Panc1 (cell line): Measurements from ENCODE around the gene LLPH. TPM values are rescaled to one million over a fixed set of nuclear protein-coding genes. Genes with fewer than 3 reads are reported as not detected.

Experiments used
- ATAC-seq: fragments of 200-7000 bp; cut with Tn5 transposase; 2 replicates; pipeline ENCODE4 v1.9.1; 2020; ENCODE audit warnings: mild to moderate bottlenecking, moderate library complexity
- BruUV-seq: library from RNA; stranded (reverse); fragments of 400-500 nt; replicated peaks from 2 replicates; lab custom pipeline; 2021; lab: Mats Ljungman, UMichigan
- CTCF ChIA-PET: fragments of 300-600 bp; sonication (Branson Sonifier 250); formaldehyde crosslinking; loops from one replicate; lab custom pipeline; 2022; ENCODE audit warnings: antibody characterized with exemption; lab: Charles Lee
- POLR2A ChIA-PET: fragments of 300-600 bp; sonication (Branson Sonifier 250); formaldehyde crosslinking; loops from one replicate; lab custom pipeline; 2022; ENCODE audit warnings: antibody characterized with exemption; lab: Charles Lee
- DNase-seq: peaks from one replicate; pipeline ENCODE4 v3.0.0-alpha.2; 2010; ENCODE audit warnings: low read depth, low spot score
- H3K27ac ChIP-seq: 2 replicates; pipeline ENCODE4 v1.5.1; 2011; ENCODE audit warnings: mild to moderate bottlenecking, low read length, inconsistent platforms
- H3K27me3 ChIP-seq: fragments of 200-500 bp; sonication (Bioruptor generic); 2 replicates; pipeline ENCODE4 v1.6.0; 2014; ENCODE audit warnings: low read length, inconsistent platforms; ENCODE audit not compliant: control insufficient read depth, insufficient read depth
- H3K36me3 ChIP-seq: fragments of 200-500 bp; sonication (Bioruptor generic); 2 replicates; pipeline ENCODE4 v1.5.1; 2014; ENCODE audit warnings: inconsistent platforms, mild to moderate bottlenecking, low read length, moderate library complexity; ENCODE audit not compliant: control insufficient read depth, insufficient read depth
- H3K4me1 ChIP-seq: 2 replicates; pipeline ENCODE4 v1.5.1; 2011; ENCODE audit warnings: inconsistent platforms, mild to moderate bottlenecking, low read length, moderate library complexity; ENCODE audit not compliant: control insufficient read depth, insufficient read depth
- H3K4me3 ChIP-seq, 2 experiments: 2 replicates each; pipeline ENCODE4 v1.5.1; 2011 to 2012; ENCODE audit warnings: low read depth in 2 of 2, low read length in 2 of 2, mild to moderate bottlenecking in 2 of 2, inconsistent platforms in 1 of 2, moderate library complexity in 1 of 2
- H3K9me3 ChIP-seq: fragments of 200-500 bp; sonication (Bioruptor generic); 2 replicates; pipeline ENCODE4 v1.5.1; 2014; ENCODE audit warnings: low read depth, mild to moderate bottlenecking, inconsistent platforms, low read length, moderate library complexity; ENCODE audit not compliant: control insufficient read depth, insufficient read depth
- POLR2AphosphoS5 ChIP-seq: IDR thresholded peaks from 2 replicates; pipeline ENCODE4 v1.6.1; 2012; ENCODE audit warnings: mild to moderate bottlenecking, low read depth, low read length, moderate library complexity
- SIN3A ChIP-seq: IDR thresholded peaks from 2 replicates; pipeline ENCODE4 v1.6.1; 2012; ENCODE audit warnings: low read depth, mild to moderate bottlenecking, low read length, moderate library complexity, borderline replicate concordance; ENCODE audit not compliant: insufficient read depth
- TCF7L2 ChIP-seq: IDR thresholded peaks from 2 replicates; pipeline ENCODE4 v1.6.1; 2011; ENCODE audit warnings: mild to moderate bottlenecking, low read depth, low read length, inconsistent platforms
- in situ Hi-C: cut with HindIII; loops from 2 replicates; pipeline ENCODE4 v1.10.0; 2016; ENCODE audit warnings: low sequenced_read_pairs, low pct_unique_long_range_greater_than_20kb
- intact Hi-C: fragments of 100-400 bp; cut with micrococcal nuclease; formaldehyde crosslinking; loops from one replicate; pipeline ENCODE4 v1.10.0; 2022; ENCODE audit not compliant: unreplicated experiment
- total RNA-seq: library from RNA; stranded (reverse); gene quantifications from one replicate; pipeline ENCODE4 v1.2.1, GENCODE V29; 2021; ENCODE audit not compliant: unreplicated experiment
- TF ChIP-seq, protein P1 (sequence below), 2 experiments: IDR thresholded peaks; 2 replicates each; pipeline ENCODE4 v1.6.1; 2011 to 2012; ENCODE audit warnings: low read depth in 2 of 2, control low read depth in 1 of 2, low read length in 1 of 2, mild to moderate bottlenecking in 1 of 2, moderate library complexity in 1 of 2; ENCODE audit not compliant: insufficient read depth in 1 of 2
- TF ChIP-seq, protein P2 (sequence below): fragments of 450-650 bp; IDR thresholded peaks from 2 replicates; pipeline ENCODE4 v1.5.1; 2017; ENCODE audit warnings: mild to moderate bottlenecking

The LLPH gene
- total RNA-seq, 1 experiment from 2014 or later = 40.5 TPM

DNA sequence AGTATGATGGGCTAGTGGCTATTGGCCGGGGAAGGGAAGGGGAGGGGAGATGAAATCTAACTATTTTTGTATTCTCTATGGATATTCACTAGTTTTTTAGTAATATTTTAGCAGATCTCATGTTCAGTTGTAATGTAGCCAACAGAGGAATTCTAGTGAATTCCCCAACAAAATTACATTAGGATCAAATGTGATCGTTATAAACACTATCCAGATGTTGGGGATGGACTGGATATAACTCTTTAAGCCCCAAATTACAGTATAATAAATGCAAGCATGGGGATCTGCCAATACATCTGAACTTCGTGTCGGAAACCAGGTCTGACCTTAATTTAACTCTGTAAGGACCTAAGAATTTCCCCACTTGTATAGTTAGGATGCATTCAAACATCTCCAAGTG is 21.5 kb downstream of the LLPH start:
- intact Hi-C loops = loop anchor here (5.0 kb wide), 1 partner anchor 802 kb away; no protein-coding TSS in a partner anchor
- no peak for DNase-seq
- H3K4me3 ChIP-seq = no peak overlapping the region
- no peaks in the 10 kb centered on the region for H3K4me1 ChIP-seq
- H3K27ac ChIP-seq = no peak overlapping the region
- ChIA-PET POLR2A (no interaction called here), CTCF (no interaction called here)
- no peaks in the 10 kb centered on the region for H3K27me3 ChIP-seq
- no TSS peak for BruUV-seq
- TF ChIP-seq SIN3A (no peak), TCF7L2 (no peak), POLR2AphosphoS5 (no peak)
- TF ChIP-seq, protein P1, sequence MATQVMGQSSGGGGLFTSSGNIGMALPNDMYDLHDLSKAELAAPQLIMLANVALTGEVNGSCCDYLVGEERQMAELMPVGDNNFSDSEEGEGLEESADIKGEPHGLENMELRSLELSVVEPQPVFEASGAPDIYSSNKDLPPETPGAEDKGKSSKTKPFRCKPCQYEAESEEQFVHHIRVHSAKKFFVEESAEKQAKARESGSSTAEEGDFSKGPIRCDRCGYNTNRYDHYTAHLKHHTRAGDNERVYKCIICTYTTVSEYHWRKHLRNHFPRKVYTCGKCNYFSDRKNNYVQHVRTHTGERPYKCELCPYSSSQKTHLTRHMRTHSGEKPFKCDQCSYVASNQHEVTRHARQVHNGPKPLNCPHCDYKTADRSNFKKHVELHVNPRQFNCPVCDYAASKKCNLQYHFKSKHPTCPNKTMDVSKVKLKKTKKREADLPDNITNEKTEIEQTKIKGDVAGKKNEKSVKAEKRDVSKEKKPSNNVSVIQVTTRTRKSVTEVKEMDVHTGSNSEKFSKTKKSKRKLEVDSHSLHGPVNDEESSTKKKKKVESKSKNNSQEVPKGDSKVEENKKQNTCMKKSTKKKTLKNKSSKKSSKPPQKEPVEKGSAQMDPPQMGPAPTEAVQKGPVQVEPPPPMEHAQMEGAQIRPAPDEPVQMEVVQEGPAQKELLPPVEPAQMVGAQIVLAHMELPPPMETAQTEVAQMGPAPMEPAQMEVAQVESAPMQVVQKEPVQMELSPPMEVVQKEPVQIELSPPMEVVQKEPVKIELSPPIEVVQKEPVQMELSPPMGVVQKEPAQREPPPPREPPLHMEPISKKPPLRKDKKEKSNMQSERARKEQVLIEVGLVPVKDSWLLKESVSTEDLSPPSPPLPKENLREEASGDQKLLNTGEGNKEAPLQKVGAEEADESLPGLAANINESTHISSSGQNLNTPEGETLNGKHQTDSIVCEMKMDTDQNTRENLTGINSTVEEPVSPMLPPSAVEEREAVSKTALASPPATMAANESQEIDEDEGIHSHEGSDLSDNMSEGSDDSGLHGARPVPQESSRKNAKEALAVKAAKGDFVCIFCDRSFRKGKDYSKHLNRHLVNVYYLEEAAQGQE (IDR thresholded peaks at IDR 0.05; ENCODE audit: insufficient read depth in 1 of 2, low read depth in 2 of 2, low read length in 1 of 2) = no peak
- TF ChIP-seq, protein P2, sequence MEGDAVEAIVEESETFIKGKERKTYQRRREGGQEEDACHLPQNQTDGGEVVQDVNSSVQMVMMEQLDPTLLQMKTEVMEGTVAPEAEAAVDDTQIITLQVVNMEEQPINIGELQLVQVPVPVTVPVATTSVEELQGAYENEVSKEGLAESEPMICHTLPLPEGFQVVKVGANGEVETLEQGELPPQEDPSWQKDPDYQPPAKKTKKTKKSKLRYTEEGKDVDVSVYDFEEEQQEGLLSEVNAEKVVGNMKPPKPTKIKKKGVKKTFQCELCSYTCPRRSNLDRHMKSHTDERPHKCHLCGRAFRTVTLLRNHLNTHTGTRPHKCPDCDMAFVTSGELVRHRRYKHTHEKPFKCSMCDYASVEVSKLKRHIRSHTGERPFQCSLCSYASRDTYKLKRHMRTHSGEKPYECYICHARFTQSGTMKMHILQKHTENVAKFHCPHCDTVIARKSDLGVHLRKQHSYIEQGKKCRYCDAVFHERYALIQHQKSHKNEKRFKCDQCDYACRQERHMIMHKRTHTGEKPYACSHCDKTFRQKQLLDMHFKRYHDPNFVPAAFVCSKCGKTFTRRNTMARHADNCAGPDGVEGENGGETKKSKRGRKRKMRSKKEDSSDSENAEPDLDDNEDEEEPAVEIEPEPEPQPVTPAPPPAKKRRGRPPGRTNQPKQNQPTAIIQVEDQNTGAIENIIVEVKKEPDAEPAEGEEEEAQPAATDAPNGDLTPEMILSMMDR = no peak
- in situ Hi-C loops = no loop called here
- H3K36me3 ChIP-seq = no peaks in the 10 kb centered on the region
- H3K9me3 ChIP-seq = no peaks in the 10 kb centered on the region
- ATAC-seq = no peak

DNA sequence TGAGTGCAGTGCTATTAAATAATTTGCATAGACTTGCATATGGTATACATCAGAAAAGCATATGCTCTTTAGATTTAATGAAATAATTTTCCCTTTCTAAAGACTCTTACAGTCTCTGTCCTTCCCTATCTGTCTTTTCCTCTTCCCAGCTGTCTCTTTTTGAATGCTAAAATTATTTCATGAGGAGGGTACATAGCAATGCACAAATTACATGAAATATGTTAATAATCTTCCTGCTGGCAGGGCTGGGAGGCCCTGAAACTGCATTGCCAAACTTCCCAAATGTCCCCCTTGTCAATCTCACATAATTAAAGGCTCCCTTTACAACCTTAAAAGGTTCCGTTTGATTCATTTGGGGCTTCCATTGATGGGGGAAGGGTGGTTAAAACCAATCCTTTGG is 22.2 kb downstream of the LLPH start:
- ATAC-seq (no peak), DNase-seq (no peak)
- no TSS peak for BruUV-seq
- POLR2A ChIA-PET = no interaction called here
- TF ChIP-seq SIN3A (no peak), POLR2AphosphoS5 (no peak), TCF7L2 (no peak)
- Histone ChIP-seq H3K27ac (no peak overlapping the region), H3K4me3 (no peak overlapping the region), H3K36me3 (no peaks in the 10 kb centered on the region), H3K27me3 (no peaks in the 10 kb centered on the region), H3K9me3 (no peaks in the 10 kb centered on the region), H3K4me1 (no peaks in the 10 kb centered on the region)
- intact Hi-C loops = loop anchor here (5.0 kb wide), 1 partner anchor 801 kb away; no protein-coding TSS in a partner anchor
- in situ Hi-C loops = no loop called here
- CTCF ChIA-PET = no interaction called here

DNA sequence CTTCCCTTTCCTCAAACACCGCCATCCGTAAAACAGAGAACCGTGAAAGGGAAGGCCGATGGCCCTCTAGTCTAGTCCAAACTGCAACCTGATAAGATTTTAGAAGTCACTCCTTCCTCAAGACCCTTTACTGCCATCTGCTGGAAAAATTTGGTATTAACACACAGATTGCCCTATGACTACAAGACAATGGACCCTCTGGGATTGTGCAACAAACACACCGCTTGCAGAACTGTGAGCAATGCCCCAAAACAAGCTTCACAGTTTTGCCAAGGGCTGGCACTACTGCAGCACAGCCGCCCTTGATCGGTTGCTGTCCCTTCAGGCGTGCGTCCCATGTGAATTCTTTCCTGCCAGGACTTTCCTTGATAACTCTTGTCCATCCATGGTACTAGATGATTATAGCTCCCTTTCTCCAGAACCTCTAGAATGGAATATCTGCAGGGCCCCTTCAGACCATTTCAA is 23.1 kb downstream of the LLPH start:
- intact Hi-C loops = loop anchor here (5.0 kb wide), 1 partner anchor 800 kb away; no protein-coding TSS in a partner anchor

More for the DNA sequence above, 23.1 kb downstream of the LLPH start:
- in situ Hi-C loops = no loop called here
- DNase-seq (peak; percentile 82), ATAC-seq (peak; percentile 95)
- Histone ChIP-seq H3K4me1 (no peaks in the 10 kb centered on the region), H3K9me3 (no peaks in the 10 kb centered on the region), H3K27ac (peak overlapping the region; percentile 60; the same call in 1 of the 2 replicates), H3K4me3 (no peak overlapping the region), H3K27me3 (no peaks in the 10 kb centered on the region), H3K36me3 (no peaks in the 10 kb centered on the region)
- BruUV-seq = no TSS peak
- CTCF ChIA-PET = interaction anchor here (1.1 kb wide), 1 partner anchor 551 kb away, joined by 4 read pairs; no protein-coding TSS in a partner anchor
- POLR2A ChIA-PET = no interaction called here
- TF ChIP-seq TCF7L2 = no peak
- TF ChIP-seq, protein P2 = peak; percentile 84
